Cortex of kidney (tissue), 1 donor: Measurements from ENCODE around the gene PPAT.
"Not testable (repeated sequence)": the region's sequence is repeated elsewhere in the genome, so short reads cannot be mapped to it uniquely, and the experiment has no call there.

Experiments used
- DNase-seq: peaks from one replicate; lab custom pipeline; 2025; lab: John Stamatoyannopoulos, UW

The PPAT gene

DNA sequence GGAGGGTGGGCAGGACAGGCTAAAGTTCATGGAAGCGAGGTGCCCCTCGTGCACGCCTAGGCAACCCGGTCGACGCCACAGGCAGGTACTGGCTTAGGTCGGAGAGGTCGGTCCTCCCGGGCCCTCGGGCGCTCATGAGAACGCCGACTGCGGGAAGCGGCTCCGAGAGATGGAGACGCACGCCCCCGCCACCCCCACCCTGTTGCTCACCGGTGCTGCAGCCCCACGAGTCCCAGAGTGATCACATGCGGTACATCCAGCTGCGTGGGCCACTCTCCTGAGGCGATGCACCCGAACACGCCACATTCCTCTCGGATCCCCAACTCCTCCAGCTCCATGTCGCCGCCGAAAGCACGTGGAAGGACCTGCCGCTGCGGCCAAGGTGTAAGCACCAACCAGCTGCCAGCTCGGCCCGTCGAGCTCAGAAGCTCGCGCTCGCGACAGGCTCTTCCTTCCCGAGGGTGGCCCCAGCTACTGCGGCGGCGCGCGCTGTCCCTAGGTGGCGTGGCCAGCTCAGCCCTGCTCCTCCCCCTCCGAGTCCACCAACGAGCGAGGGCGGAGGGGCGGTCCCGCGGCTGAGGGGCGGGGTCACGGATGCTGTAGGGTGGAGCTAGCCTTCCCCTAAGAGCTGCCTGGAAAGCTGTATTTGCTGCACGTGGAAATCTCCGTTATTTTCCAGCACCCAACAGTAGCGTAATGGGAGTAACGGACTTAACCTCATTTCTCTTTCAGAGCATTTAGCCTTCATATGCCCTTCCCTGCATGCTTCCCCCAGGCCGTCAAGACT lies at the start of gene PPAT:
PPAT (minus strand) TSS at position 476 of the 787 bp plus-strand sequence; CDS start at position 338, 138 bp downstream.
- DNase-seq: peak; percentile 75

DNA sequence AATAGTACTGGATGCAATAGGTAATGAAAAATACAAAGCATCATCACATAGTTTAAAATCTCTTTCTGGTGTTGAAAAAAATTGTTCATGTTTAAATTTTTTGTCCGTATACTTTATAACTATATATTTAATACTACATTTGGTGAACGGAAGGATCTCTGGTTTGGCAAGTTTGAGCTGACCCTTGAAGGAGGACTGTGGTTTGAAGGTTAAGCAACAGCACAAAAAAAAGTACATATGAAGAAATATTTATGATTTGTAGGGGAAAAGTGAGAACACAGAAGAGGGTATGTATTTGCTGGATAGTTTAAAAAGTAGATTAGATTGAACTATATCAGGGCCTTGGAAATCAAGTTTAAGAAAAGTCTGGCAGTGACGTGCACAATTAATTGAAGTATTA lies 45.3 kb upstream of the PPAT start:
- no peak for DNase-seq

DNA sequence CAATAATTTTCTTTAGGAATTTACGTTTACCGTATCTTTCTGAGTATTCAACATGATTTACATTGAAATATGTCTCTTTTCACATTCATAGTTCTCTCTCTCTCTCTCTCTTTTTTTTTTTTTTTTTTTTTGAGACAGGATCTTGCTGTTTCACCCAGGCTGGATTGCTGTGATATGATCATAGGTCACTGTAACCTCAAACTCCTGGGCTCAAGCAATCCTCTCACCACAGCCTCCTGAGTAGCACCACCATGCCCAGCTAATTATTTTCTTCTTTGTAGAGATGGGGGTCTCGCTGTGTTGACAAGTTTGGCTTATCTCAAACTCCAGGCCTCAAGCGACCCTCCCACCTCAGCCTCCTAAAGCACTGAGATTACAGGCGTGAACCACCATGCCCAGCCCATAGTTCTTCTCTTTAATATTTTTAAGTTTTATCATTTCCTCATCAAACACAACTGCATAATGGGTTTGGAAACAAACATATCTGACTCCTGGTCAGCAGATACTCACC lies 41.8 kb upstream of the PPAT start:
- DNase-seq: no peak

DNA sequence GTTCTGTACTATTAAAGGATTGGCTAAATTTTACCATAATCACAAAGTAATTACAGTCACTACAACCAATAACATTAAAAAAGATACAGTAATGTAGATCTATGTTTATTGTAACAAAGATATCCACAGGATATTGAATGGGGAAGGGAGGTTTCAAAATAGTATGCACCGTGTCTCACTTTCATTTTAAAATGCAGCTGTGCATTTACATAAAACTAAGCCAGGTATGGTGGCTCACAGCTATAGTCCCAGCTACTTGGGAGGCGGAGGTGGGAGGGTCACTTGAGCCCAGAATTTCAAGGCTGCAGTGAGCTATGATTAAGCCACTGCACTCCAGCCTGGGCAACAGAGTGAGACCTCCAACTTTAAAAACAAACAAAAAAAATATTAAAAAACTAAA lies 40.5 kb upstream of the PPAT start:
- DNase-seq: no peak

DNA sequence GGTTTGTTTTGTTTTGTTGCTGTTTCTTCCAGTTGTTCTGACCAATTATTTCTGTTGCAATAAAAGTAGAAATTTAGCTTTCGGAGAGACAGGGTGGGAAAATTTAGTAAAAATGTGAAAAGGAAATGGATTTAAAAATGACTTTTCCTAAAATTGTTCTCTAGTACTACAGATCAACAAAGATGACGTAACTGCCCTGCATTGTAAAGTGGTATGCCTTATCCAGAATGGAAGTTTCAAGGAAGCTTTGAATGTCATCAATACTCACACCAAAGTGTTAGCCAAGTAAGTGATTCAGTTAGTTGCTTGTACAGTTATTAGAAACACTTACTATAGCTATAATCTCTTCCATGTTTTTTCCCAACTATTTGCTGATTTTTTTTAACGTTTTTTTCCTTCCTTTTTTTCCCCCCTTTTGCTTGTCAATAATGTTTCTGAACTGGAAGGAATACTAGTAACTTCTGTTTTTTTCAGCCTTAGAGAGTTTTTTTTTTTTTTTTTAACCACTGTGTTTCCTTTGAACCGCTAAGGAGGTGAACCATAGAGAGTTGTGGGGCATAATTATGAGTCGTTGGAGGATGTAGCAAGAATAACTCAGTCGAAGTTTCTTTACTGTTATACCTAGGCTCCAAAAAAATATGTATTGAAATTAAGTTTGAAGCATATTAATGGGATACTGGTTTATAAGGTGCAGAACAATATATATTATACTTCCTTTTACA lies 34.2 kb upstream of the PPAT start:
- DNase-seq: no peak

DNA sequence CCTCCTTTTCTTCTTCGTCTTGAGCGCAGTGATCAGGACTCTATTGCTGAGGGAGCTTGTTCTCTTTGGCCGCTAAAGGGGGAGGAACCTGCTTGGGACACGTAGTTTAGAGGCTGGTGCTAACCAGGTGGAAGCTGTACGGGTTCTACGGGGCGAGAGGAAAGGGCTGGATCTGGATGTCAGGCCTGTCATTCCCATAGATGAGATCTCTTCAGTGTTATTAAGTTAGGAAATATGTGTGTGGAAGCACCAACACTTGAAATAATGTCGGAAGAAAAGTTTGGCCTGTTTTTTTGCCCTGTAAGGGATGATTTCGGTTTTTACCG lies 32.6 kb upstream of the PPAT start:
- no peak for DNase-seq

DNA sequence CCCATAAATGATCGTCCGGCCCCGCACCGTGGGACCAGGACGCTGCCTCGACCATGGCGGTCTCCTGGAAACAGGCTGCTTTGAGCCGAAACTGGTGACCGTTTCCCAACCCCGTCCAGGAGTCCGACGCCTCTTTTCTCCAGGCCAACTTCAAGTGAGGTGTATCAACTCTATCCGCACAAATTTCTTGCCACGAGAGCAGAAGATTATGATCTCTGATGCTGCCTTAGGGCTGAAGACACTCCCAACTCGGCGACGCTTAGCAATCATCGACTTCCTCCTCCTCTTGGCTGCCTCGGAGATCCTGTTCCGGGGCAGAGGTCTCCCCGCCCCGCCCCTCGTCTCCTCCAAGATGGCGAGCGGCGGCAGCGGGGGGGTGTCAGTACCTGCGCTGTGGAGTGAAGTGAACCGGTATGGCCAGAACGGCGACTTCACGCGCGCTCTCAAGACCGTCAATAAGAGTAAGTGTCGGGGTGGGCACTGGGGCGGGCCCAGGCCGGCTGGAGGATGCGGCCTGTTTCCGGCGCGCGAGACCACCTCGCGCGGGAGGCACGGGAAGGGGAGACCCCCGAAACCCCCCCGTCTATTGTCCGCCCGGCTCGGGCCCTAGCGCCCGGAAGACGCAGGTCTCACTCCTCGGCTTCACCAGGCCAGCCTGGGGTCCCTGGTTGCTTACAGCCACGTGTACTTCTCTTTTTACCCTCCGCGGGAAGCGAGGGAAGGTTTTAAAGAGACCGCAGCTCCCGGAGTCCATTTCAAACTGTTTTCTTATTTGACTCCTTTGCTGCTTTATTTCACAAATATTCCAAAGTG lies 32.1 kb upstream of the PPAT start, which contains the start of gene SRP72:
SRP72 (plus strand) TSS at position 334 of the 813 bp plus-strand sequence; CDS start at position 353, 19 bp downstream.
- peak; percentile 17 for DNase-seq

DNA sequence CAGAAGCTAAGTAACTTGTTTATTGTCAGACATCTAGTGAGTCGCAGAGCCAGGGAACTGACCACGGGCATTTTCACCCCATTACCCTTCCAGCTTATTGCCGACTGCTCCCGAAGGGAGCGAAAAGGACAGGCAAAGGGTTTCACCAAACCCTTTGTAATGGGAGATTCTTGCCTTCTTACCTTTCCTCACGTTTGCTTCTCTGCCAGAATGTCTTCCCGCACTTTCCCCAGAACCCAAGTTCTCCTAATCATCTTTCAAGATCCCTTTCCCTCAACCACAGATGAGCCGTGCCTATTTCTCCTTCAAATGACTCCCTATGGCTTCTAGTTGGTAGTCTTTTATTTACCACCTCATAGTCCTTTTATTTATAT lies 31.5 kb upstream of the PPAT start:
- DNase-seq: no peak

DNA sequence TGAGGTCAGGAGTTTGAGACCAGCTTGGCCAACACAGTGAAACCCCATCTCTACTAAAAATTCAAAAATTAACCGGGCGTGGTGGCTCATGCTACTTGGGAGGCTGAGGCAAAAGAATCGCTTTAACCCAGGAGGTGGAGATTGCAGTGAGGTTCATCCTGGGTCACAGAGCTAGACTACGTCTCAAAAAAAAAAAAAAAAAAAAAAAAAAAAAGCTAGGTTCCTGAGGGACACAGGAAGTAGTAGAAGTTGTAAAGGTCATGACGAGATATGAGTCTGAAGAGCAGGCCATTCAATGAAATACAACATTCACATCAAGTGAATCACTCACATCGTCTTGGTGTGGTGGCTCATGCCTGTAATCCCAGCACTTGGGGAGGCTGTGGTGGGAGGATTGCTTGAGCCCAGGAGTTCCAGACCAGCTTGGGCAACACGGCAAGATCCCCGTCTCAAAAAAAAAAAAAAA lies 30.9 kb upstream of the PPAT start:
- DNase-seq: not testable (repeated sequence)

DNA sequence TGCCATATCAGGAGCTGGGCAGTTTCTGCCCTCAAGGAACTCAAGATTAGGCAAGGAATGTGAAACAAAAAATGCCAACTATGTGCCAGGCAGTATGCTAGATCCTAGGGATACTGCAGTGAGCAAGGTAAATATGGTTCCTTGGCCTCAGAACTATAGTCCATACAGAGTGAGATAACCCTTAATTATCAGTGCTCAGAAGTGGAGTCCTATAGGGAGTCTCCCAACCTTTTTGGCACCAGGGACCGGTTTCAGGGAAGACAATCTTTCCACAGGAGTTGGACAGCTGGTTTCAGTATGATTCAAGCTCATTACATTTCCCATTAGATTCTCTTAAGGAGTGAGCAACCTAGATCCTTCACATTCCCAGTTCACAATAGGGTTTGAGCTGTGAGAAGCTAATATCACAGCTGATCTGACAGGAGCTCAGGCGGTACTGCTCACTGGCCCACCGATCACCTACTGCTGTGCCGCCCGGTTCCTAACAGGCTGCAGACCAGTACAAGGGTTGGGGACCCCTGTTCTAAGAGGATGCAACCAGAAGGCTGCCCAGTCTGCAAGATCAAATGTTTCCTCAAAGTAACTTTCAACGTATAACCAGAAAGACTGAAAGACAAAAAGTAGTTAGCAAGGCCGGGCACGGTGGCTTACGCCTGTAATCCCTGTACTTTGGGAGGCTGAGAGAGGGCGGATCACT lies 30.3 kb upstream of the PPAT start:
- DNase-seq: no peak

DNA sequence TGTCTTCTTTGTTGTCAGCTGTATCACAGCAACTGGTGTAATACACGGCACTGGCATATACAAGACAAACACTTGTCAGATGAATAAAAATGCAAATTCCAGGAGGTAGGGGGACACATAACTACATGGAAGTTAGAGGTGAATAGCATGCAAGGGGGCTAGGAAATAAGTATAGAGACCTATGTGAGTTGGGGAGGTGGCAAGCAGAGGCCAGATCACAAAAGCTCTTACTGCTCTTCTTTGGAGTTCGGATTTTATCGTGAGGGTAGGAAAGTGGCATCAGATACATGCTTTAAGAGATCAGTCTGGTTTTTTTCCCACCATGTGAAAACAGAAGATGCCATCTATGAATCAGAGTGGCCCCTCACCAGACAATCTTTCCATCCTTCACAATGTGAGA lies 29.2 kb upstream of the PPAT start:
- no peak for DNase-seq

DNA sequence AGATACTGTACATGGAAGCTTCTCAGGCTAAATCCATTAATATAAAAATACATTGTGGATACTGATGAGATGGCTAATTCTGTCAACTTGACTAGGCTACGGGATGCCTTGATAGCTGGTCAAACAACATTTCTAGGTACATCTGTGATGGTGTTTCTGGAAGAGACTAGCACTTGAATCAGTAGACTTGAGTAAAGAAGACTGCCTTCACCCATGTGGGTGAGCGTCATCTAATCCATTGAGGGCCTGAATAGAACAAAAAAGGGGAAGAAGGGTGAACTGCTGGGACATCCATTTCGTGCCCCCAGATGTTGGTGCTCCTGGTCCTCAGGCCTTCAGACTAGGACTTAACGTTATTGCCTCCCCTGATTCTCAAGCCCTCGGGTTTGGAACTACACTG lies 28.3 kb upstream of the PPAT start:
- DNase-seq: no peak

DNA sequence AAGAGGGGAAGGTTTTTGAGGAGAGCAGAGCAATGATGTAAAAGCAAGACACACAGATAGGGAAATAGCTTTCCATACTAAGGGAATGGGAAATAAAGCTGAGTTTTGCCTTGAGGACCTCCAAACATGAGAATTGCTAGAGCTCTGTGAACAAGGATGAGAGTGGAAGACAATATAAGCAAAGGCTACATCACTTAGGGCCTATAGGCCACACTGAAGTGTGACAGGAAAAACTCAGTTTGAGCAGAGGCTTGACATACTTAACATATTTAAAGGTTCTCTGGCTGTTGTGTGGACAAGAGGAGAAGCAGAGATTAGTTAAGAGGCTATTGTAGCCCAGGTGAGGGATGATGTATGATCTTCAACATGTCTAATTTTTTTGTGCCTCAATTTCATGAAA lies 26.7 kb upstream of the PPAT start:
- DNase-seq: no peak

DNA sequence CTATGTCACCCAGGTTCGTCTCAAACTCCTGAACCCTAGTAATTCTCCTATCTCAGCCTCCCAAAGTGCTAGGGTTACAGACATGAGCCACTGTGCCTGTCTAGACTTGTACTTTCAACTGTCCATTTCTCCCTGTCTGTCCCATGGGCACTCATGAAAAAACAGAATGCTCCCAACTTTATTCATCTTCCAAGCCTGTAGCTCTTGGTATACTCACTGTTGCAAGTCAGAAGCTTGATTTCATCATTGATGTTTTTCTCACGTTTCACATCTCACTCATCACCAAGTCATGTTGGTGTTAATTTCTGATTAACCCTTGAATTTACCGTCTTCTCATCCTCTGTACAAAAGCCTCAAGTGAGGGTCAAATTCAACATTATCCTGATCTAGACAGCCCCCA lies 24.7 kb upstream of the PPAT start:
- DNase-seq: no peak

DNA sequence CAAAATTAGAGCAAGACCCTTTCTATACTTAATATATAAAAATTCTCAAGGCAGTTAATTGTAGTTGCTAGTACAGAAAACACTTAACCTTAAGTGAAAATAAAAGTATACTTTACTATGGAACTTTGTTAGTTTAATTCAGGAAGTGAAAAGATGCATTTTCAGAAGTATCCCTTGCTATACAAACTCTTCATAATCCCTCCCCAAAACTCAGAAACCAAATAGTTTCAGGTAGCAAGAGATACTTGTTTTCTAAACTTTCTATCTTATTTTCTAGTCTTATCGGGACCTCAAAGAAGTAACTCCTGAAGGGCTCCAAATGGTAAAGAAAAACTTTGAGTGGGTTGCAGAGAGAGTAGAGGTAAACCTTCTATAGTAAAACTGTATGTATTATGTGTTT lies 14.9 kb upstream of the PPAT start:
- DNase-seq: no peak

DNA sequence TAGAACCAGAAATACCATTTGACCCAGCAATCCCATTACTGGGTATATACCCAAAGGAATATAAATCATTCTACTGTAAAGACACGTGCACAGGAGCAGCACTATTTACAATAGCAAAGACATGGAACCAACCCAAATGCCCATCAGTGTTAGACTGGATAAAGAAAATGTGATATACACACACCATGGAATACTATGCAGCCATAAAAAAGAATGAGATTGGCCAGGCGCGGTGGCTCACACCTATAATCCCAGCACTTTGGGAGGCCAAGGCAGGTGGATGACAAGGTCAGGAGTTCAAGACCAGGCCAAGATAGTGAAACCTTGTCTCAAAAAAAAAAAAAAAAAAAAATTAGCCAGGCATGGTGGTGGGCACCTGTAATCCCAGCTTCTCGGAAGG lies 14.1 kb upstream of the PPAT start:
- DNase-seq: not testable (repeated sequence)

DNA sequence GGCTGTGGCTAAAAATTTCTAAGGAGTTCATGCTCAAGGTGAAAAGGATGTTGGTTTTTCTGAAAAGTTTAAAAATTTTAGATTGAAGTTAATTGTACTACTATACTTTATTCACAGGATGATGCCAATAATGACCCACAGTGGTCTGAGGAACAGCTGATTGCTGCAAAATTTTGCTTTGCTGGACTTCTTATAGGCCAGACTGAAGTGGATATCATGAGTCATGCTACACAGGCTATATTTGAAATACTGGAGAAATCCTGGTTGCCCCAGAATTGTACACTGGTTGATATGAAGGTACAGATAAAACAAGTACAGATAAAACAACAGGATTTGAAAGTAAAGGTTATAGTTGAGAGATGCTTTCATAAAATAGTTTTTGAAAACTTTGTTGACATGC lies 12.9 kb upstream of the PPAT start:
- no peak for DNase-seq

DNA sequence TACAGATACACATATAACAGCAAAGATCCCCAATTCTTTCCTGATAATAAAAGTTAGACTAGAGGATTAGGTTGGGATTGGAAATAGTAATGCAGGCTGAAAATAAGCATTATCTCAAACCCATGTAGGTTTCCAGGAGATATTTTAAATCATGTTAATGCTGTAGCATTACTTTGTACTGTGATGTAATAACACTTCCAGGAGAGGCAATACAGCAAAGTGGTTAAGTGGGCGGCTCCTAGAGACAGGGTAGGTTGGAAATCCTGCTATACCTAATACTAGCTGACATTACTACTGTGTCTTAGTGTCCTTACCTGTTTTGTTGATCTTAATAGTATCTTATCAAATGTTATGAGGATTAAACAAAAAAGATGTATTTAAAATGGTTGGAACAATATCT lies 10.3 kb upstream of the PPAT start:
- DNase-seq: no peak

DNA sequence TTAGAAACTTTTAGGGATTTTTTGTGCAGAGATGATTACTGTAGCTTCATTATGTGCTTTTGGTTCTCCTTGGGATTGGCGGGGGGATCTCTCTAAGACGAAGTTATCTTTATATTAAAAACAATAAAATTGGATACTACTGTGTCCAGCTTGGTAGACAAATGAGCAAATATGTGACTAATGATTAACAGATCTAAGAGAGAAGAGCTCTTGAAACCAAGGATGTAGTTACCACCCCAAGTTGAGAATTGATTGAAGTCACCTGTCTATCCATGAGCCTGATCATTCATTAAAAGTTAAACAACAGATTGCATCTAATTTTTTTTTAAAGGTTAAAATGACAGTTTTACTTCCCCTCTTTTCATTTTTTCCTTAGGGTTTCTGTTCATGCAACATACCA lies 9.3 kb upstream of the PPAT start:
- no peak for DNase-seq

DNA sequence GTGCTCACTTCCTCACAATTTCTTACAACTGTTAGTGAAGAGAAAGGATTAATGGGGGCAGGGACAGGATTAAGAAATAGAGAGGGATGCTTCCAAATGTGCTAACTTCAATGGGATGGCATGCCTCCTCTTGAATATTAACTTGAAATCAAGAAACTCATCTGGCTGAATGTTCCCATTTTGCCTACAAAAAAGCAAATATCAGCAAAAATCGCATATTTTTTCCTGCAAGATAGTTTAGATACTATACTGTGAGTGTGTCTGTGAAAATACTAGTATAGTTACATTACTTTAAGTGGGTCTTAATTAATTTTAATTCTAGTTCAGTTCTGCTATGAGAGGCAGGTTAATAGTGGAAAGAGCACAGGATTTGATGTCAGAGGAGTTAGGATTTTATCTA lies 5.6 kb upstream of the PPAT start:
- DNase-seq: no peak

DNA sequence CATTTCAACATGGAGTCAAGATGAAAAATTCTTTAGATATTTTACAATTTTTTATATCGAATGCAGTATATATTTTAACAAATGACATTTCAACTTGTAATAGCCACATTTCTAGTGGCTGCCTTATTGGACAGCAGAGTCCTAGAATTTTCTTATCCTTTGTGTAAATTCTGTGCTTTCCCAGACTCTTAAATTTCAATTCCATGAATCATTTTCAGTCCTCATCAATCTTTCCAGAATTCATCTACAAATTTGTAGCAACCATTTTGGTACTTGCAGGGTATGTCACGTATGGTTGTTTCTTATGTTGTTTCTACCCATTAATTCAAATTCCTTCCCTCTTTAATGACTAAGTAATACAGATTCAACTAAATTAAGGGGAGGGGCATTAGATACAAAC lies 3.4 kb upstream of the PPAT start:
- no peak for DNase-seq

DNA sequence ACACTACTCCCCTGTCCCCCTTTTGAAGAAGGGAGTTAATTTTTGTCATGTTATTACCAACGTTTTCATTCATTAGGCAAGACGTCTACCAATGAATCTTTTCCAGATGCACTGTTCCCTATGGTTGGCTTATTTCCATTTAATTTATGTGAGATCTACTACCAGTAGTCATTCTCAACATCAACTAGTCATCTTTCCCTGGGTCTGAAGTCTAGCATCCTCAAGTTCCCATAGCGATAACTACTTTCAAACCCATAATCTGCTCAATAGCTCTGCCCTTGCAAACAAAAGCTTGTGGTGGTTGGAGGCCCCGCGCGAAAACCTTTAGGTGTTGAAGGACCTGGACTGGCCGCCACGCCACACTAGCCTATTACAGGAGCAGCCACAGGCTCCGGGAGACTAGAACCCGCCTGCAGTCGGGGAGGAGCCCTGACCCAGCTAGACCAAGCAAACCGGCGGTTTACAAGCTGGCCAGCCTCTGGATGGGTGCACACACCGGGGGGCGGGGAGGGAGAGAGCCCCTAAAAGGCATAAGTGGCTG lies 746 bp downstream of the PPAT start:
- no peak for DNase-seq
